T-helper 1 cell treated with Interleukin-12 subunit alpha and Interleukin-12 subunit beta and Interleukin-4 antibody, amounts not matched to agents 30 μg/mL and 1 μg/mL, for 36 hours (primary cell): ENCODE data around the gene PLCH1.

Source experiments
- H3K27ac Mint-ChIP-seq: one replicate; pipeline ENCODE4 v1.8.0; 2021; ENCODE audit warnings: mild to moderate bottlenecking, mixed read lengths
- H3K27me3 Mint-ChIP-seq: one replicate; pipeline ENCODE4 v1.8.0; 2021; ENCODE audit warnings: low read depth, mixed read lengths
- H3K36me3 Mint-ChIP-seq: one replicate; pipeline ENCODE4 v1.8.0; 2021; ENCODE audit warnings: low read depth, mixed read lengths
- H3K4me1 Mint-ChIP-seq: one replicate; pipeline ENCODE4 v1.8.0; 2021; ENCODE audit warnings: low read depth, mixed read lengths
- H3K4me3 Mint-ChIP-seq: one replicate; pipeline ENCODE4 v1.8.0; 2021; ENCODE audit warnings: mild to moderate bottlenecking, moderate library complexity, mixed read lengths
- H3K9me3 Mint-ChIP-seq: one replicate; pipeline ENCODE4 v1.8.0; 2021; ENCODE audit warnings: mixed read lengths

PLCH1 gene

GRCh38 chr3:155504682-155505081 lies 240.2 kb downstream of the PLCH1 start:
- Mint-ChIP-seq H3K4me1 (no peaks in the 10 kb centered on the region), H3K9me3 (no peaks in the 10 kb centered on the region), H3K36me3 (no peaks in the 10 kb centered on the region), H3K4me3 (no peak overlapping the region), H3K27ac (no peak overlapping the region), H3K27me3 (no peaks in the 10 kb centered on the region)

- Mint-ChIP-seq H3K27ac (no peak overlapping the region), H3K36me3 (no peaks in the 10 kb centered on the region), H3K9me3 (no peaks in the 10 kb centered on the region), H3K4me3 (no peak overlapping the region), H3K27me3 (no peaks in the 10 kb centered on the region), H3K4me1 (no peaks in the 10 kb centered on the region)
Observed at GRCh38 chr3:155502630-155503029, 242.2 kb downstream of the PLCH1 start.

GRCh38 chr3:155500194-155500818 lies 244.6 kb downstream of the PLCH1 start:
- no peak overlapping the region for H3K4me3 Mint-ChIP-seq

GRCh38 chr3:155497930-155498647 lies 246.8 kb downstream of the PLCH1 start:
- no peaks in the 10 kb centered on the region for H3K27me3 Mint-ChIP-seq

More at GRCh38 chr3:155500194-155500818, 244.6 kb downstream of the PLCH1 start:
- no peaks in the 10 kb centered on the region for H3K36me3 Mint-ChIP-seq
- no peaks in the 10 kb centered on the region for H3K9me3 Mint-ChIP-seq
- H3K27me3 Mint-ChIP-seq: no peaks in the 10 kb centered on the region
- H3K27ac Mint-ChIP-seq: no peak overlapping the region
- no peaks in the 10 kb centered on the region for H3K4me1 Mint-ChIP-seq

GRCh38 chr3:155496206-155496605 lies 248.7 kb downstream of the PLCH1 start:
- no peaks in the 10 kb centered on the region for H3K9me3 Mint-ChIP-seq
- no peaks in the 10 kb centered on the region for H3K36me3 Mint-ChIP-seq
- peaks cover 3% of the 10 kb centered on the region for H3K4me1 Mint-ChIP-seq
- no peak overlapping the region for H3K27ac Mint-ChIP-seq
- no peak overlapping the region for H3K4me3 Mint-ChIP-seq
- no peaks in the 10 kb centered on the region for H3K27me3 Mint-ChIP-seq

More at GRCh38 chr3:155497930-155498647, 246.8 kb downstream of the PLCH1 start:
- no peak overlapping the region for H3K4me3 Mint-ChIP-seq
- H3K27ac Mint-ChIP-seq: no peak overlapping the region
- H3K36me3 Mint-ChIP-seq: no peaks in the 10 kb centered on the region
- H3K4me1 Mint-ChIP-seq: peaks cover 3% of the 10 kb centered on the region
- no peaks in the 10 kb centered on the region for H3K9me3 Mint-ChIP-seq

GRCh38 chr3:155495387-155495786 lies 249.5 kb downstream of the PLCH1 start:
- no peak overlapping the region for H3K27ac Mint-ChIP-seq
- H3K36me3 Mint-ChIP-seq: no peaks in the 10 kb centered on the region
- H3K4me1 Mint-ChIP-seq: peaks cover 3% of the 10 kb centered on the region
- no peaks in the 10 kb centered on the region for H3K9me3 Mint-ChIP-seq
- no peak overlapping the region for H3K4me3 Mint-ChIP-seq
- no peaks in the 10 kb centered on the region for H3K27me3 Mint-ChIP-seq

GRCh38 chr3:155494332-155494731 lies 250.5 kb downstream of the PLCH1 start:
- Mint-ChIP-seq H3K27ac (no peak overlapping the region), H3K4me1 (peaks cover 3% of the 10 kb centered on the region), H3K4me3 (no peak overlapping the region), H3K36me3 (no peaks in the 10 kb centered on the region), H3K27me3 (no peaks in the 10 kb centered on the region), H3K9me3 (no peaks in the 10 kb centered on the region)

GRCh38 chr3:155492841-155493240 lies 252.0 kb downstream of the PLCH1 start:
- no peaks in the 10 kb centered on the region for H3K36me3 Mint-ChIP-seq
- H3K4me3 Mint-ChIP-seq: no peak overlapping the region
- peaks cover 3% of the 10 kb centered on the region for H3K4me1 Mint-ChIP-seq
- no peaks in the 10 kb centered on the region for H3K9me3 Mint-ChIP-seq
- no peak overlapping the region for H3K27ac Mint-ChIP-seq
- no peaks in the 10 kb centered on the region for H3K27me3 Mint-ChIP-seq

- H3K9me3 Mint-ChIP-seq: no peaks in the 10 kb centered on the region
- H3K27me3 Mint-ChIP-seq: no peaks in the 10 kb centered on the region
- no peak overlapping the region for H3K27ac Mint-ChIP-seq
- no peak overlapping the region for H3K4me3 Mint-ChIP-seq
- peaks cover 3% of the 10 kb centered on the region for H3K4me1 Mint-ChIP-seq
- no peaks in the 10 kb centered on the region for H3K36me3 Mint-ChIP-seq
Observed at GRCh38 chr3:155491696-155492095, 253.2 kb downstream of the PLCH1 start.

- Mint-ChIP-seq H3K9me3 (no peaks in the 10 kb centered on the region), H3K4me3 (no peak overlapping the region), H3K27ac (no peak overlapping the region), H3K36me3 (no peaks in the 10 kb centered on the region), H3K27me3 (no peaks in the 10 kb centered on the region), H3K4me1 (no peaks in the 10 kb centered on the region)
Observed at GRCh38 chr3:155488671-155489070, 256.2 kb downstream of the PLCH1 start.

- Mint-ChIP-seq H3K36me3 (no peaks in the 10 kb centered on the region), H3K9me3 (no peaks in the 10 kb centered on the region)
Observed at GRCh38 chr3:155485897-155486296, 259.0 kb downstream of the PLCH1 start.

GRCh38 chr3:155481591-155481990 lies 263.3 kb downstream of the PLCH1 start:
- Mint-ChIP-seq H3K4me1 (no peaks in the 10 kb centered on the region), H3K4me3 (no peak overlapping the region), H3K36me3 (no peaks in the 10 kb centered on the region), H3K27ac (no peak overlapping the region), H3K9me3 (no peaks in the 10 kb centered on the region), H3K27me3 (peaks cover 3% of the 10 kb centered on the region)

More at GRCh38 chr3:155485897-155486296, 259.0 kb downstream of the PLCH1 start:
- Mint-ChIP-seq H3K27me3 (no peaks in the 10 kb centered on the region), H3K27ac (no peak overlapping the region), H3K4me1 (no peaks in the 10 kb centered on the region), H3K4me3 (no peak overlapping the region)

GRCh38 chr3:155481089-155481488 lies 263.8 kb downstream of the PLCH1 start:
- Mint-ChIP-seq H3K27me3 (peaks cover 4% of the 10 kb centered on the region), H3K4me3 (no peak overlapping the region), H3K9me3 (no peaks in the 10 kb centered on the region), H3K36me3 (no peaks in the 10 kb centered on the region), H3K27ac (no peak overlapping the region), H3K4me1 (no peaks in the 10 kb centered on the region)

GRCh38 chr3:155465664-155466063 lies 279.2 kb downstream of the PLCH1 start:
- H3K27ac Mint-ChIP-seq: no peak overlapping the region
- peaks cover 11% of the 10 kb centered on the region for H3K9me3 Mint-ChIP-seq
- no peaks in the 10 kb centered on the region for H3K4me1 Mint-ChIP-seq
- H3K36me3 Mint-ChIP-seq: no peaks in the 10 kb centered on the region
- H3K27me3 Mint-ChIP-seq: no peaks in the 10 kb centered on the region
- H3K4me3 Mint-ChIP-seq: no peak overlapping the region

- Mint-ChIP-seq H3K4me3 (no peak overlapping the region), H3K9me3 (no peaks in the 10 kb centered on the region), H3K4me1 (no peaks in the 10 kb centered on the region)
Observed at GRCh38 chr3:155462672-155463071, 282.2 kb downstream of the PLCH1 start.

More at GRCh38 chr3:155462672-155463071, 282.2 kb downstream of the PLCH1 start:
- no peak overlapping the region for H3K27ac Mint-ChIP-seq
- H3K27me3 Mint-ChIP-seq: no peaks in the 10 kb centered on the region
- H3K36me3 Mint-ChIP-seq: no peaks in the 10 kb centered on the region
